HepG2 (cell line): Measurements from ENCODE around the gene ANKRA2. TPM values are rescaled to one million over a fixed set of nuclear protein-coding genes. Genes with fewer than 3 reads are reported as not detected.
A peak's percentile ranks its signal among the peaks of the same experiment; 100 is the strongest.

ENCODE experiments used
- AFF4 ChIP-seq: sonication (generic); formaldehyde crosslinking; IDR thresholded peaks from 2 replicates; pipeline ENCODE4 v1.4.0; 2020; ENCODE audit warnings: missing genetic modification reagents
- ASH2L ChIP-seq: fragments of 300-600, 200-600 bp; sonication (generic); IDR thresholded peaks from 2 replicates; pipeline ENCODE4 v1.7.0; 2017; ENCODE audit warnings: low read depth, mild to moderate bottlenecking, moderate library complexity, mixed read lengths, low read length; ENCODE audit not compliant: insufficient read length
- CCAR2 ChIP-seq: fragments of 200-400 bp; formaldehyde crosslinking; optimal IDR thresholded peaks from 2 replicates; pipeline ENCODE3; 2018; ENCODE audit warnings: low read depth, mild to moderate bottlenecking, low read length, moderate library complexity
- HNF4A ChIP-seq: sonication (generic); formaldehyde crosslinking; IDR thresholded peaks from 2 replicates; pipeline ENCODE4 v1.4.0; 2020; ENCODE audit warnings: missing genetic modification reagents
- HNF4G ChIP-seq, 2 experiments: sonication (generic) in 1 of 2; formaldehyde crosslinking in 1 of 2; IDR thresholded peaks; 2 replicates each; pipeline versions ENCODE4 v1.4.0 to v1.6.1; 2011 to 2020; ENCODE audit warnings: borderline replicate concordance in 2 of 2, low read depth in 2 of 2, mild to moderate bottlenecking in 2 of 2, low read length in 1 of 2, missing genetic modification reagents in 1 of 2, moderate library complexity in 1 of 2
- HOXA9 ChIP-seq: sonication (generic); formaldehyde crosslinking; IDR thresholded peaks from 2 replicates; pipeline ENCODE4 v1.8.1; 2022; ENCODE audit warnings: missing genetic modification reagents, mild to moderate bottlenecking, moderate library complexity, borderline replicate concordance
- JUND ChIP-seq: sonication (generic); formaldehyde crosslinking; IDR thresholded peaks from 2 replicates; pipeline ENCODE4 v1.8.0; 2022; ENCODE audit warnings: mild to moderate bottlenecking, missing genetic modification reagents
- KMT2A ChIP-seq: sonication (generic); formaldehyde crosslinking; IDR thresholded peaks from 2 replicates; pipeline ENCODE4 v1.4.0; 2020; ENCODE audit warnings: missing genetic modification reagents
- MTA3 ChIP-seq: sonication (generic); formaldehyde crosslinking; IDR thresholded peaks from 2 replicates; pipeline ENCODE4 v1.4.0; 2020; ENCODE audit warnings: missing genetic modification reagents
- NAIF1 ChIP-seq: sonication (generic); formaldehyde crosslinking; IDR thresholded peaks from 2 replicates; pipeline ENCODE4 v1.5.0; 2020; ENCODE audit warnings: mild to moderate bottlenecking, missing genetic modification reagents, borderline replicate concordance
- NR0B2 ChIP-seq: sonication (generic); formaldehyde crosslinking; IDR thresholded peaks from 2 replicates; pipeline ENCODE4 v1.4.0; 2020; ENCODE audit warnings: mild to moderate bottlenecking, missing genetic modification reagents
- PAF1 ChIP-seq: IDR thresholded peaks from 2 replicates; pipeline ENCODE4 v1.6.1; 2016; ENCODE audit warnings: missing genetic modification reagents, missing compliant biosample characterization
- SATB2 ChIP-seq: sonication (generic); formaldehyde crosslinking; IDR thresholded peaks from 2 replicates; pipeline ENCODE4 v1.5.0; 2020; ENCODE audit warnings: missing genetic modification reagents
- ZBTB34 ChIP-seq: sonication (generic); formaldehyde crosslinking; IDR thresholded peaks from 2 replicates; pipeline ENCODE4 v1.8.0; 2022; ENCODE audit warnings: mild to moderate bottlenecking, missing genetic modification reagents
- ZBTB38 ChIP-seq: sonication (generic); formaldehyde crosslinking; IDR thresholded peaks from 2 replicates; pipeline ENCODE4 v1.5.1; 2020; ENCODE audit warnings: mild to moderate bottlenecking, missing genetic modification reagents
- ZNF354B ChIP-seq: sonication (generic); formaldehyde crosslinking; IDR thresholded peaks from 2 replicates; pipeline ENCODE4 v1.8.0; 2022; ENCODE audit warnings: mild to moderate bottlenecking, missing genetic modification reagents
- ZNF468 ChIP-seq: sonication (generic); formaldehyde crosslinking; IDR thresholded peaks from 2 replicates; pipeline ENCODE4 v1.8.0; 2022; ENCODE audit warnings: mild to moderate bottlenecking, moderate library complexity, missing genetic modification reagents
- ZNF552 ChIP-seq: sonication (generic); formaldehyde crosslinking; IDR thresholded peaks from 2 replicates; pipeline ENCODE4 v1.9.0; 2022; ENCODE audit warnings: missing genetic modification reagents, mild to moderate bottlenecking, borderline replicate concordance
- ZNF619 ChIP-seq: sonication (generic); formaldehyde crosslinking; IDR thresholded peaks from 2 replicates; pipeline ENCODE4 v1.4.0; 2020; ENCODE audit warnings: mild to moderate bottlenecking, missing genetic modification reagents
- ZNF660 ChIP-seq: sonication (generic); formaldehyde crosslinking; IDR thresholded peaks from 2 replicates; pipeline ENCODE4 v1.5.1; 2020; ENCODE audit warnings: mild to moderate bottlenecking, low read depth, missing genetic modification reagents, borderline replicate concordance
- ZNF770 ChIP-seq: sonication (generic); formaldehyde crosslinking; IDR thresholded peaks from 2 replicates; pipeline ENCODE4 v1.5.0; 2020; ENCODE audit warnings: mild to moderate bottlenecking, missing genetic modification reagents
- polyA plus RNA-seq, 8 experiments: library from polyadenylated mRNA; depleted of rRNA in 3 of 8; stranded (reverse) in 7 of 8; unstranded in 1 of 8; fragments of >200 nt; fragmentation: Illumina TruSeq in 4 of 8; extraction: Trizol in 4 of 8; gene quantifications; 2 replicates each; pipeline versions ENCODE4 v1.2.1 to v1.2.3, GENCODE V29; 2011 to 2016; ENCODE audit warnings: low read depth in 4 of 8, missing spikeins in 1 of 8, mixed read lengths in 1 of 8; ENCODE audit not compliant: insufficient read depth in 1 of 8
- total RNA-seq, 5 experiments: library from RNA; depleted of rRNA; stranded (reverse); fragments of >200 nt; fragmentation: Illumina TruSeq; extraction: Trizol; gene quantifications; 2 replicates each; pipeline ENCODE4 v1.2.3, GENCODE V29; 2016; ENCODE audit warnings: low read depth in 1 of 5

ANKRA2 gene
- total and polyA plus RNA-seq, 2 of the 13 experiments (the other 11 are each of a cell fraction or from before 2014, with no cell fraction given) = 23.6 to 33.6 TPM

GRCh38 chr5:73565139-73565968 lies at the start of gene ANKRA2, which contains the start of gene UTP15 (continued):
- TF ChIP-seq ZNF770 (CRISPR knock-in tag) (peak; percentile 91), ASH2L (peak; percentile 98), PAF1 (CRISPR knock-in tag) (no peak), MTA3 (CRISPR knock-in tag) (no peak), ZNF660 (no peak), HOXA9 (CRISPR knock-in tag) (no peak), ZNF468 (CRISPR knock-in tag) (no peak), ZBTB38 (CRISPR knock-in tag) (no peak), CCAR2 (no peak), AFF4 (no peak), ZNF552 (CRISPR knock-in tag) (no peak), HNF4A (peak; percentile 13), KMT2A (CRISPR knock-in tag) (peak; percentile 92), ZNF619 (CRISPR knock-in tag) (peak; percentile 51; the same call in 1 of the 2 replicates), NR0B2 (CRISPR knock-in tag) (peak; percentile 83; the same call in 1 of the 2 replicates), ZBTB34 (CRISPR knock-in tag) (no peak), NAIF1 (CRISPR knock-in tag) (peak; percentile 88), SATB2 (no peak), HNF4G (IDR thresholded peaks at IDR 0.05; ENCODE audit: borderline replicate concordance, low read depth, low read length) (no peak; the same call in 1 of the 2 replicates), HNF4G (CRISPR knock-in tag; IDR thresholded peaks at IDR 0.05; ENCODE audit: borderline replicate concordance, low read depth) (no peak), JUND (peak; percentile 49; the same call in 1 of the 2 replicates), ZNF354B (no peak)
